Neutrophil (primary cell): ENCODE measurements around the gene CHRNA4.
"Not testable (repeated sequence)": the region's sequence is repeated elsewhere in the genome, so short reads cannot be mapped to it uniquely, and the experiment has no call there.

ENCODE experiments used
- H3K27ac ChIP-seq: fragments of 200-600 bp; sonication (generic); 2 replicates; pipeline ENCODE4 v1.5.1; 2016; ENCODE audit warnings: mild to moderate bottlenecking, moderate library complexity
- H3K27me3 ChIP-seq: fragments of 200-600 bp; sonication (generic); 2 replicates; pipeline ENCODE4 v1.6.0; 2016; ENCODE audit warnings: mild to moderate bottlenecking
- H3K36me3 ChIP-seq: fragments of 200-600 bp; sonication (generic); 2 replicates; pipeline ENCODE4 v1.5.1; 2017
- H3K4me1 ChIP-seq, 2 experiments: fragments of 200-600 bp in 1 of 2; sonication (generic) in 1 of 2; 1 replicate in 1 of 2; 2 replicates in 1 of 2; pipeline versions ENCODE4 v1.5.1 to v1.6.1; 2013 to 2016; ENCODE audit warnings: low read depth in 1 of 2, low read length in 1 of 2, mild to moderate bottlenecking in 1 of 2, moderate library complexity in 1 of 2; ENCODE audit not compliant: control insufficient read depth in 1 of 2, insufficient read depth in 1 of 2
- H3K4me3 ChIP-seq, 2 experiments: fragments of 200-600 bp in 1 of 2; sonication (generic) in 1 of 2; 1 replicate in 1 of 2; 2 replicates in 1 of 2; pipeline ENCODE4 v1.5.1; 2013 to 2016; ENCODE audit warnings: low read depth in 1 of 2, low read length in 1 of 2, mild to moderate bottlenecking in 1 of 2, moderate library complexity in 1 of 2
- H3K9me3 ChIP-seq: fragments of 200-600 bp; sonication (generic); 2 replicates; pipeline ENCODE4 v1.5.1; 2016
- CTCF ChIP-seq: fragments of 200-600 bp; sonication (generic); IDR thresholded peaks from 2 replicates; pipeline ENCODE4 v1.5.1; 2016; ENCODE audit warnings: antibody characterized with exemption

The CHRNA4 gene

DNA sequence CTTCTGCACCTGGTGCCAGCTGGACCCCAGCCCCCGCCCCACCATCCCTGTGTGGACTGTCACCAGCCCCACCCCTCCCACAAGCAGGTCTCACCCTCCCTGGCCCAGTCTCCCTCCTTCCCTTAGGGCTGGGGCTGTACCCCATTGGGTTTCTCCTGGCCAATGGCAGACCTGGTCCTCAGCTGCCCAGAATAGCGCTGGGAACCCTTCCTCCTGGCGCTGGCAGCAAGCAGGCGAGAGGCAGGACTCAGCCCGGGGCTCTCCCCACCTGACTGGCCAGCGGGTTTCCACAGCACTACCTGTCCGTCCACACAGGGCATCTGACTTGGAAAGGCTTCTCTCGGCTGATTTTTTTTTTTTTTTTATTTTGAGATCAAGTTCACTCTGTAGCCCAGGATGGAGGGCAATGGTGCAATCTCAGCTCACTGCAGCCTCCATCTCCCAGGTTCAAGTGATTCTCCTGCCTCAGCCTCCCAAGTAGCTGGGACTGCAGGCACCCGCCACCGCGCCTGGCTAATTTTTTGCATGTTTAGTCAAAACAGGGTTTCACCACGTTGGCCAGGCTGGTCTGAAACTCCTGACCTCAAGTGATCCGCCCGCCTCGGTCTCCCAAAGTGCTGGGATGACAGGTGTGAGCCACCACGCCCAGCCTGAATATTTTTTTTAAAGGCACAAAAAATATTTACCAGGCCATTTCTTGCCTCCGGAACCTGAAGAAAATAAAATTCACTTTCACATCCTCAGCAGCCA lies 21.6 kb upstream of the CHRNA4 start:
- Histone ChIP-seq H3K4me1 (no peaks in the 10 kb centered on the region), H3K4me3 (no peak overlapping the region), H3K9me3 (no peaks in the 10 kb centered on the region), H3K27me3 (peaks cover 34% of the 10 kb centered on the region), H3K36me3 (no peaks in the 10 kb centered on the region), H3K27ac (no peak overlapping the region)
- no peak for TF ChIP-seq CTCF

DNA sequence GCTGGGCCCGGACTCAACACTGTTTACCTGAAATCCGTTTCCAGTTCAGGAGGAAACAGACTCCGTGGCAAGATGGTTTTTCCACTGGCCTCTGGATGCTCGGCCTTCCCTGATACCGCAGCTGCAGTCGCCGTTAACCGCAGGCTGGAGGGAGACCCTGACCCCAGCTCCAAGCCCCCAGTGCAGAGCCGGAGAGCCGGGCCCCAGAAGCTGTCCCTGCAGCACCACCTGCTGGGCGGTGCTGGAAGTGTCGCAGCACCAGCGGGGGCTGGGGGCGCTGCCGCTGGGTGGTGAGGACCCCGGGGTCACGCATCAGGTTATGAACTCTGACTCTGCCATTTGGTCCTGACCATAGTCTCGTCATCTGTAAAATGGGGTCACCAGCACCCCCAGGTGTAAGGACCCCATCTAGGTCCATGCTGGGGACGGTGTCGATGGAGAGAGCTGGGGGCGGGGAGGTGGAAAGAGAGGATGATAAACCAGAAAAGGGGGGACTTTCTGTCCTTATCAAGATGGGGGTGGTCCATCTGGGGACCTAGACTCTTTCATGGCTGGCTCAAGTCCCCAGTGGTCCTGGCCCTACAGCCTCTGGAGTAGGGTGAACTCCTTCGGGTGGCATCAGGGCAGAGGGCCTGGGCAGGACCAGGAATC lies 20.8 kb upstream of the CHRNA4 start:
- no peaks in the 10 kb centered on the region for H3K9me3 ChIP-seq
- H3K36me3 ChIP-seq = no peaks in the 10 kb centered on the region
- H3K27me3 ChIP-seq = peaks cover 42% of the 10 kb centered on the region
- no peaks in the 10 kb centered on the region for H3K4me1 ChIP-seq
- no peak overlapping the region for H3K4me3 ChIP-seq
- no peak for TF ChIP-seq CTCF
- H3K27ac ChIP-seq = no peak overlapping the region

GRCh38 chr20:63380346-63380870 lies 19.3 kb upstream of the CHRNA4 start:
- Histone ChIP-seq H3K27ac (no peak overlapping the region), H3K4me3 (no peak overlapping the region), H3K4me1 (no peaks in the 10 kb centered on the region), H3K36me3 (no peaks in the 10 kb centered on the region), H3K27me3 (peaks cover 51% of the 10 kb centered on the region), H3K9me3 (no peaks in the 10 kb centered on the region)
- no peak for TF ChIP-seq CTCF

DNA sequence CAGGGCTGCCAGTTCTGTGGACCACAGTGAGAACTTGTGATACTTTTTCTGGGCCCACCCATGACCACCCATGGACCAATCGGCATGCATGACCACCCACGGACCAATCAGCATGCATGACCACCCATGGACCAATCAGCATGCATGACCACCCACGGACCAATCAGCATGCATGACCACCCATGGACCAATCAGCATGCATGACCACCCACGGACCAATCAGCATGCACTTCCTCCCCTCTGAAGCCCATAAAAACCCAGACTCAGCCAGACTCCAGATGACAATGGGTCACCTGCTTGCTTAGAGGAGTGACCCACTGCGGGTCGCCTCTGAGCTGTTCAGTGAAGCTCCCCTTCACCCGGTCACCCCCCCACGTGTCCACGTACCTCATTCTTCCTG lies 18.7 kb upstream of the CHRNA4 start:
- H3K4me3 ChIP-seq, H3K36me3 ChIP-seq, H3K4me1 ChIP-seq, H3K9me3 ChIP-seq, H3K27ac ChIP-seq: not testable (repeated sequence)
- peaks cover 55% of the 10 kb centered on the region for H3K27me3 ChIP-seq

DNA sequence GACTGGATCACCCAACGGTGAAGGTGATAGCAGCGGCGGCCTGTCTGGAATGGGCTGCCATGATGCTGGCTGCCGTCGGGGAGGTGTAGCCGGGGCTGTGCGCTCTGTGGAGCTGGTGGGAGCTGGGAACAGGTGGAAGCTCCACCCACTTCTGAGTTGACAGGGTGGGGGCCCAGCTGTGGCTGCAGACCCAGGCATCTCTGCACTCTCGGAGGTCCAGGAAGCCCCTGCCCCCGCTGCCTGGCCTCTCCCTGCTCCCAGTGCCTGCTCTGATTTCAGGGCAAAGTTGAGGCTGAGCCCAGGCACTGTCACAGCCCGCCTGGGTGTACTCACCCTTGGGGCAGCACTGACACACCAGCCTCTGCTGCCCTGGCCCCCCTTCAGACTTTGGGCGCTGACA lies 18.1 kb upstream of the CHRNA4 start:
- TF ChIP-seq CTCF = no peak
- no peaks in the 10 kb centered on the region for H3K36me3 ChIP-seq
- peaks cover 60% of the 10 kb centered on the region for H3K27me3 ChIP-seq
- H3K4me1 ChIP-seq = no peaks in the 10 kb centered on the region
- no peaks in the 10 kb centered on the region for H3K9me3 ChIP-seq
- no peak overlapping the region for H3K4me3 ChIP-seq
- H3K27ac ChIP-seq = no peak overlapping the region

GRCh38 chr20:63378626-63379025 lies 17.5 kb upstream of the CHRNA4 start:
- H3K36me3 ChIP-seq = no peaks in the 10 kb centered on the region
- no peak for TF ChIP-seq CTCF
- no peaks in the 10 kb centered on the region for H3K4me1 ChIP-seq
- no peak overlapping the region for H3K27ac ChIP-seq
- no peaks in the 10 kb centered on the region for H3K9me3 ChIP-seq
- H3K4me3 ChIP-seq = no peak overlapping the region
- H3K27me3 ChIP-seq = peaks cover 66% of the 10 kb centered on the region
